Urinary bladder (tissue), 4 donors: ENCODE data around the gene DAP. TPM values are rescaled to one million over a fixed set of nuclear protein-coding genes. Genes with fewer than 3 reads are reported as not detected.

ENCODE experiments used
- DNase-seq: peaks from one replicate; pipeline ENCODE4 v3.0.0-alpha.2; 2015; ENCODE audit errors: extremely low spot score
- H3K27ac ChIP-seq: one replicate; pipeline ENCODE4 v1.5.1; 2013; ENCODE audit warnings: low read depth, mild to moderate bottlenecking, moderate library complexity
- H3K36me3 ChIP-seq: one replicate; pipeline ENCODE4 v1.6.1; 2013; ENCODE audit warnings: mild to moderate bottlenecking, moderate library complexity; ENCODE audit not compliant: insufficient read depth
- H3K4me1 ChIP-seq: one replicate; pipeline ENCODE4 v1.6.1; 2013; ENCODE audit warnings: mild to moderate bottlenecking, moderate library complexity; ENCODE audit not compliant: insufficient read depth
- H3K4me3 ChIP-seq: one replicate; pipeline ENCODE4 v1.5.1; 2013; ENCODE audit warnings: low read depth, low read length
- WGBS: extraction: QIAGEN DNeasy Blood & Tissue Kit; methylation state at CpG from one replicate; pipeline ENCODE4 v1.1.7; 2013; 5-methylcytosine and 5-hydroxymethylcytosine counted together
- polyA plus RNA-seq: library from polyadenylated mRNA; stranded (reverse); fragments of 200-250 nt; gene quantifications from one replicate; pipeline ENCODE4 v1.2.3, GENCODE V29; 2013
- total RNA-seq: library from RNA; depleted of rRNA; stranded (reverse); fragments of >200 nt; gene quantifications from one replicate; pipeline ENCODE4 v1.2.3, GENCODE V29; 2014
- donor health status: healthy with polysubstance abuse.
- donor health status: healthy.

Gene DAP
- total and polyA plus RNA-seq, 2 donors: 56.8 to 57.5 TPM

DNA sequence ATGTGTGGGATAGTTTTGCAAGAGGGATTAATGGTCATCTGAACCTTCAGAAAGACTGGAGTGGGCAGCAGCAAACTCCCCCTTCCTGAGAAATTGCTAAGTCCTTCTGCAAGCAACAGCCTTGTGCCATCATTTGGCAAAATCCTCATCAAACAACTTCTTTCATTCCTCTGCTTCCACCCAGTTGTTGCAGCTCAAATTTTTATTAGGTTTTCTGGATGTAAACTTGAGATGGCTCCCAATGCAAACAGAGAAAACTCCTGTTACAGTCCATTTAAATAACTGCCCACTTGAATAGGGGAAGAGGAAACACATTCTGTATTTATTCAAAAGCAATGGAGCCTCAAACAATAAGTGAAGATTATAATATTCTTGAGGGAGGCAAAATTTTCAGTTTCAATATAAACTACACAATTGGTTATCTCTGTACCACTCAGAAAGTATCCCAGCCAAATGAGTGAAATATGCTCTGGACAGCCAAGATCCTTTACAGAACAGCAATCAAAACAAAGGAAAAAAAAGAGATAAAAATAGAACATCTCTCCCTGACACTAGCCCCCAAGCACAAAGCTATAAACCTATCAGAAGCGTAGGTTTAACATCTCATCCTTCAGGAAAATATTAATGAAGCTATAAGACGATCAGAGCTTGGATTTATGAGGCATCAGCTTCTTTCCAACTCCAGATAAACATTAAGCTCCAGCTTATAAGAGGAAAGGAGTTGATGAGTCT is 17.3 kb upstream of the DAP start:
- no peak for DNase-seq
- Histone ChIP-seq H3K4me1 (no peaks in the 10 kb centered on the region), H3K27ac (no peak overlapping the region), H3K4me3 (no peak overlapping the region), H3K36me3 (no peaks in the 10 kb centered on the region)
- 7% methylated on average over 2 of the region's 2 CpGs for WGBS

DNA sequence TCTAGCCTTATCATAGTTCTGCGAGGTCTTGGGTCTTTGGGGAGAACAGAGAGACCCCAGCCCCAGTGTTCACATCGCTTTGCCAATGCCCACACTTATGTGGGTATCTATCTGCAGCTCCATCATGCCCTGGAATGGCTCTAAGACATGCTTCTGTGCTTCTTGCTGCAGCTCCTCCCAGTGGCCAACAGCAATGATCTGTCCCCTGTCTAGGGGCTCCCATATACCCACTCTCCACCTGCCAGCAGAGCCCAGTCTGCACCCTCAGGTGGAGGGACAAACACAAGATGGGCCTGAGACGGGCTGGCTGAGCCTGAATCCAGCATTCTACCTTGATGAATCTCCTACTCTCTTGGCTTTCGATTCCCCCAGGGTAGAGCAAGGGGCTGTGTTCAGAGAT is 14.6 kb upstream of the DAP start:
- no peak for DNase-seq
- Histone ChIP-seq H3K27ac (no peak overlapping the region), H3K4me1 (no peaks in the 10 kb centered on the region), H3K36me3 (no peaks in the 10 kb centered on the region), H3K4me3 (no peak overlapping the region)
- 70% methylated on average over 4 of the region's 4 CpGs for WGBS

DNA sequence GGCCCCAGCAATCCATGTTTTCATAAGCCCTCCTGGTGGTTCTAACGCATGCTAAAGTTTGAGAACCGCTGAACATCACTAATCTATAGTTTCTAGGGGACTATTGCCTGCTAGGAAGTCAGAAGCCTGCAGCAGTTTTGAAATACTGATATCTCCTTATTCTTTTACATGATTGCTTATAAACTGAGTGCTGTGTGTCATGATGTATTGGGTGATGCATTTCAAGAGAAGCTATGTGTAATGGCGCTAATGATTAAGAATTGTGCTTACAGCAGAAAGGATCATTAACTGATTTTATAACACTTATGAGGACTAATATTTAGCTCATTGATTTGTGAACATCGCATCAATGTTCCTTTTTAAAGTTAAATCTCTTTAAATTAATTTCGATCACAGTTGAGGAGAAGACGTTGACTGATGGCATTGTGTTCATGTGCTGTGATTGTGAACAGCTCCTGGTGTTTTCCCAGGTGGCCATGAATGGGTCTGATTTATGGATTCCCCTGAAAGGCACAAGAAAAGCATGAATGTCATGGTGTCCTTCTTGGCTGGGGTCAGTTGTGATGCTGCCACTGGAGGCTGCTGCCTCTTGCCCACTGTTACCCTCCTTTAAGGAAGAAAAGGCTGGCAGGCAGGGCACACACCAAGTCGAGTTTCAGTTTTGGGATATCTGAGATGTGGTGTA is 12.0 kb upstream of the DAP start:
- H3K27ac ChIP-seq: no peak overlapping the region
- H3K4me3 ChIP-seq: no peak overlapping the region
- no peaks in the 10 kb centered on the region for H3K4me1 ChIP-seq
- no peak for DNase-seq
- no peaks in the 10 kb centered on the region for H3K36me3 ChIP-seq
- 90% methylated on average over 7 of the region's 7 CpGs for WGBS

GRCh38 chr5:10768328-10768899 is 7.4 kb upstream of the DAP start:
- WGBS: 86% methylated on average over 3 of the region's 3 CpGs
- DNase-seq: no peak
- no peaks in the 10 kb centered on the region for H3K36me3 ChIP-seq

DNA sequence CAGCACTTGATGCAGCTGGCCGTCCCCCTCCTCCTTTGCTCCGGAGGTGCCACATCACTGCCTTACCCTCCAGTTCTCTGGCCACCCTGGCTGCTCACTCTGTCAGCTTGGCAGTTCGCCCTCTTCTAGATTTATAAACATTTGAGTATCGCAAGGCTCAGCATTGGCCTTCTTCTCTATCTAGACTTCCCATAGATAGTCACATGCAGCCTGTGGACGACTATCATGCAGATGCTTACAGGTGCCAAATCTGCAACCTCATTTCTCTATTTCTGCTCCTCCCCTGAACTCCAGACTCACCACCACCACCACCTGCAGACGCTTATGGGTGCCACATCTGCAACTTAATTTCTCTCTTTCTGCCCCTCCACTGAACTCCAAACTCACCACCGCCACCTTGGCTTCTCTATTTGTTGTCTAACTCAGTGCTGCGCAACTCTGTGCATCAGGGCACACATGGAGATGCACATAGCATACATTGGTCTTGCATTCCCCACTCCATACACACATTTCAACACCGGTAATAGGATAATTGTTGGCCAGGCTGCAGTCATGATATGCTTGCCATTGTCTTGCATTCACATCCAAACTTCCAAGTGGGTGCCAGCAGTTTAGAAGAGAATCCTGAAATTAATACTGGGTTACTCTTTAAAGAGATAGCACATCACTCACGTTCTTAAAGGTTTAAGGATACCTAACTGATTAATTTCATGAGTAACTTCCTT is 1.9 kb upstream of the DAP start:
- 58% methylated on average over 10 of the region's 10 CpGs for WGBS
- Histone ChIP-seq H3K4me3 (no peak overlapping the region), H3K36me3 (no peaks in the 10 kb centered on the region), H3K4me1 (peaks cover 2% of the 10 kb centered on the region), H3K27ac (no peak overlapping the region)
- no peak for DNase-seq

More at GRCh38 chr5:10768328-10768899, 7.4 kb upstream of the DAP start:
- peaks cover 2% of the 10 kb centered on the region for H3K4me1 ChIP-seq
- no peak overlapping the region for H3K27ac ChIP-seq
- H3K4me3 ChIP-seq: no peak overlapping the region

GRCh38 chr5:10761933-10762775 is 1.1 kb upstream of the DAP start:
- Histone ChIP-seq H3K27ac (peak overlapping the region; percentile 95), H3K36me3 (no peaks in the 10 kb centered on the region), H3K4me1 (peaks cover 2% of the 10 kb centered on the region), H3K4me3 (no peak overlapping the region)
- WGBS: 58% methylated on average over 17 of the region's 17 CpGs
- DNase-seq: peak; percentile 17

DNA sequence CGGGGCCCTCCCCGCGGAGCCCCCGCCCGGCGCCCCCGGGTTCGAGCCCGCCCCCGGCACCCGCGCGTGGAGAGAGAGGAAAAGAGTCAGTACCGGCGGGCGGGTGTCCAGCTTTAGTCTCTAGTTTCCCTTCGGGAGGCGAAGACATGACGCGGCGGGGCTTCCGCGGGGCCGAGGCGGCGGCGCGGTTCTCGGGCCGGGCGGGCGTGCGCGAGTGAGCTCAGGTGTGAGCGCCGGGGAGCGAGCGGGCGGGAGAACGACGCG is 181 bp downstream of the DAP start:
- peaks cover 2% of the 10 kb centered on the region for H3K4me1 ChIP-seq

GRCh38 chr5:10760096-10760920 is 726 bp downstream of the DAP start:
- Histone ChIP-seq H3K4me3 (peak overlapping the region; percentile 92), H3K27ac (peak overlapping the region; percentile 94), H3K4me1 (peaks cover 2% of the 10 kb centered on the region), H3K36me3 (no peaks in the 10 kb centered on the region)
- WGBS: 3% methylated on average over 43 of the region's 43 CpGs
- peak; percentile 40 for DNase-seq

More for the DNA sequence above, 181 bp downstream of the DAP start:
- peak overlapping the region; percentile 92 for H3K4me3 ChIP-seq
- peak overlapping the region; percentile 94 for H3K27ac ChIP-seq
- no peak for DNase-seq
- WGBS: under 1% methylated on average over 42 of the region's 42 CpGs
- no peaks in the 10 kb centered on the region for H3K36me3 ChIP-seq

- no peak for DNase-seq
- H3K27ac ChIP-seq: no peak overlapping the region
- no peak overlapping the region for H3K4me3 ChIP-seq
- 95% methylated on average over 6 of the region's 6 CpGs for WGBS
- peaks cover 2% of the 10 kb centered on the region for H3K4me1 ChIP-seq
- no peaks in the 10 kb centered on the region for H3K36me3 ChIP-seq
Measured at GRCh38 chr5:10759111-10759510, 1.9 kb downstream of the DAP start.

DNA sequence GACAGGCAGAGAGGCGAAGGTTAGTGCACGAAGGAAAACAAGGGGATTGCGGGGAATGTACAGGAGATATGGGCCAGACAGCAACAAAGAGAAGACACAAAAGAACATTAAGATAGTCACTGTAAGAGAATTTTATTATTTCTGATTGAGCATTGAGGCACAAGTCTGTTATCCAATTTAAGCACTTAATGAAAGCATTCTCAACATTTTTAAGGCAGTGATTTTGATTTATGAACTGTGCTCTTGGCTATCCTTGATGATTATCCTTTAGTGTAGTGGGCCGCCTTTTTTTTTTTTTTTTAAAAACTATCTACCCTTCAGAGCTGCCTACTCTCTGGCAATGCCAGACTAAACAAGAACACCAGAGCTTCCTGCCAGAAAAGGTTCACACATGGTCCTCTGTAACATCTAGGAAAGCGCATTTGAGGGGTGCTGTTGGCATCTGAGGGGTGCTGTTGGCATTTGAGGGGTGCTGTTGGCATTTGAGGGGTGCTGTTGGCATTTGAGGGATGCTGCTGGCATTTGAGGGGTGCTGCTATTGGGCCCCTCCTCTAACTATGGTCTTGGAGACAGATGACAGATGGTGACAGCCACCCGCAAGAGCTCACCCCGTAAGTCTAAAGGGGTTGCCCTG is 3.0 kb downstream of the DAP start:
- H3K4me3 ChIP-seq: no peak overlapping the region
- no peak overlapping the region for H3K27ac ChIP-seq
- H3K36me3 ChIP-seq: no peaks in the 10 kb centered on the region
- H3K4me1 ChIP-seq: no peaks in the 10 kb centered on the region
- DNase-seq: no peak
- 92% methylated on average over 7 of the region's 7 CpGs for WGBS

- 75% methylated on average over 9 of the region's 9 CpGs for WGBS
- Histone ChIP-seq H3K4me3 (no peak overlapping the region), H3K4me1 (no peaks in the 10 kb centered on the region)
Measured at GRCh38 chr5:10757043-10757442, 4.0 kb downstream of the DAP start.

GRCh38 chr5:10756549-10756948 is 4.5 kb downstream of the DAP start:
- H3K4me3 ChIP-seq: no peak overlapping the region
- H3K36me3 ChIP-seq: no peaks in the 10 kb centered on the region
- no peak for DNase-seq
- 60% methylated on average over 2 of the region's 2 CpGs for WGBS
- H3K4me1 ChIP-seq: no peaks in the 10 kb centered on the region
- no peak overlapping the region for H3K27ac ChIP-seq

More at GRCh38 chr5:10757043-10757442, 4.0 kb downstream of the DAP start:
- no peak for DNase-seq
- H3K27ac ChIP-seq: no peak overlapping the region
- no peaks in the 10 kb centered on the region for H3K36me3 ChIP-seq
